IPS-18a (cell line): Measurements from ENCODE around the gene HOXC6.

Source experiments
- H3K27ac ChIP-seq: one replicate; pipeline ENCODE4 v1.5.1; 2013; ENCODE audit warnings: low read length
- H3K27me3 ChIP-seq: one replicate; pipeline ENCODE4 v1.6.1; 2013; ENCODE audit warnings: mild to moderate bottlenecking, low read length; ENCODE audit not compliant: control insufficient read depth, insufficient read depth
- H3K36me3 ChIP-seq: one replicate; pipeline ENCODE4 v1.6.1; 2013; ENCODE audit warnings: low read depth, low read length; ENCODE audit not compliant: control insufficient read depth
- H3K4me1 ChIP-seq: one replicate; pipeline ENCODE4 v1.6.1; 2013; ENCODE audit warnings: low read depth, low read length; ENCODE audit not compliant: control insufficient read depth
- H3K4me3 ChIP-seq: one replicate; pipeline ENCODE4 v1.5.1; 2013; ENCODE audit warnings: low read length
- H3K9ac ChIP-seq: one replicate; pipeline ENCODE4 v1.6.1; 2013; ENCODE audit warnings: mild to moderate bottlenecking, low read length, moderate library complexity
- H3K9me3 ChIP-seq: one replicate; pipeline ENCODE4 v1.6.1; 2013; ENCODE audit warnings: low read depth, low read length; ENCODE audit not compliant: control insufficient read depth

HOXC6 gene

GRCh38 chr12:54032086-54032619 is 3.9 kb downstream of the HOXC6 start:
- Histone ChIP-seq H3K4me1 (no peaks in the 10 kb centered on the region), H3K27me3 (peaks cover 100% of the 10 kb centered on the region), H3K4me3 (no peak overlapping the region), H3K9ac (no peak overlapping the region), H3K27ac (no peak overlapping the region), H3K36me3 (no peaks in the 10 kb centered on the region), H3K9me3 (no peaks in the 10 kb centered on the region)

GRCh38 chr12:54032627-54033100 is 4.4 kb downstream of the HOXC6 start, which contains the start of gene HOXC5:
HOXC5 (plus strand) TSS chr12:54033050; CDS start chr12:54033123, 73 bp downstream.
- H3K27ac ChIP-seq: no peak within 1 kb of the TSS
- H3K4me3 ChIP-seq: no peak within 1 kb of the TSS
- H3K4me1 ChIP-seq: no peaks in the 10 kb centered on the region
- H3K9ac ChIP-seq: no peak within 1 kb of the TSS
- H3K36me3 ChIP-seq: no peaks in the 10 kb centered on the region
- peaks cover 100% of the 10 kb centered on the region for H3K27me3 ChIP-seq
- H3K9me3 ChIP-seq: no peaks in the 10 kb centered on the region

- H3K9ac ChIP-seq: no peak overlapping the region
- no peak overlapping the region for H3K4me3 ChIP-seq
- peaks cover 100% of the 10 kb centered on the region for H3K27me3 ChIP-seq
- no peak overlapping the region for H3K27ac ChIP-seq
- no peaks in the 10 kb centered on the region for H3K36me3 ChIP-seq
- H3K4me1 ChIP-seq: no peaks in the 10 kb centered on the region
- H3K9me3 ChIP-seq: no peaks in the 10 kb centered on the region
These were observed 5.1 kb downstream of the HOXC6 start for GRCh38 chr12:54033106-54033979.

- Histone ChIP-seq H3K9ac (no peak overlapping the region), H3K27ac (no peak overlapping the region), H3K9me3 (no peaks in the 10 kb centered on the region), H3K4me1 (no peaks in the 10 kb centered on the region), H3K27me3 (peaks cover 100% of the 10 kb centered on the region), H3K36me3 (no peaks in the 10 kb centered on the region), H3K4me3 (no peak overlapping the region)
These were observed 5.9 kb downstream of the HOXC6 start for GRCh38 chr12:54033980-54034784.

- Histone ChIP-seq H3K36me3 (no peaks in the 10 kb centered on the region), H3K9ac (no peak overlapping the region), H3K4me1 (no peaks in the 10 kb centered on the region), H3K27me3 (peaks cover 100% of the 10 kb centered on the region), H3K9me3 (no peaks in the 10 kb centered on the region), H3K4me3 (no peak overlapping the region), H3K27ac (no peak overlapping the region)
These were observed 6.6 kb downstream of the HOXC6 start for GRCh38 chr12:54034785-54035310.

- H3K36me3 ChIP-seq: no peaks in the 10 kb centered on the region
- H3K9ac ChIP-seq: no peak overlapping the region
- H3K9me3 ChIP-seq: no peaks in the 10 kb centered on the region
- H3K27ac ChIP-seq: no peak overlapping the region
- H3K4me3 ChIP-seq: no peak overlapping the region
- no peaks in the 10 kb centered on the region for H3K4me1 ChIP-seq
- peaks cover 100% of the 10 kb centered on the region for H3K27me3 ChIP-seq
These were observed 7.5 kb downstream of the HOXC6 start for GRCh38 chr12:54035568-54036264.

- H3K9me3 ChIP-seq: no peaks in the 10 kb centered on the region
- no peaks in the 10 kb centered on the region for H3K36me3 ChIP-seq
- H3K27me3 ChIP-seq: peaks cover 100% of the 10 kb centered on the region
- H3K4me3 ChIP-seq: no peak overlapping the region
- H3K9ac ChIP-seq: no peak overlapping the region
- H3K27ac ChIP-seq: no peak overlapping the region
- H3K4me1 ChIP-seq: no peaks in the 10 kb centered on the region
These were observed 8.6 kb downstream of the HOXC6 start for GRCh38 chr12:54036620-54037359.

GRCh38 chr12:54037360-54038283 is 9.4 kb downstream of the HOXC6 start:
- no peaks in the 10 kb centered on the region for H3K36me3 ChIP-seq
- H3K4me1 ChIP-seq: no peaks in the 10 kb centered on the region
- H3K27ac ChIP-seq: no peak overlapping the region
- no peak overlapping the region for H3K4me3 ChIP-seq
- peaks cover 100% of the 10 kb centered on the region for H3K27me3 ChIP-seq
- no peaks in the 10 kb centered on the region for H3K9me3 ChIP-seq
- H3K9ac ChIP-seq: no peak overlapping the region

GRCh38 chr12:54038284-54038870 is 10.1 kb downstream of the HOXC6 start:
- Histone ChIP-seq H3K9ac (no peak overlapping the region), H3K36me3 (no peaks in the 10 kb centered on the region), H3K27me3 (peaks cover 100% of the 10 kb centered on the region), H3K4me1 (no peaks in the 10 kb centered on the region), H3K27ac (no peak overlapping the region), H3K9me3 (no peaks in the 10 kb centered on the region), H3K4me3 (no peak overlapping the region)
